Testis (tissue), 2 donors: ENCODE measurements around the gene GLCCI1.

ENCODE experiments used
- POLR2A ChIP-seq: fragments of 450-650 bp; IDR thresholded peaks from one replicate; pipeline ENCODE4 v1.6.1; 2017; ENCODE audit warnings: antibody characterized with exemption, mild to moderate bottlenecking, moderate library complexity
- TF ChIP-seq, protein P1 (sequence below), 3 experiments: fragments of 450-650 bp in 2 of 3; fragments of 200-600 bp in 1 of 3; sonication (generic) in 1 of 3; IDR thresholded peaks; one replicate each; pipeline ENCODE4 v1.5.1; 2016 to 2019; ENCODE audit warnings: antibody characterized with exemption in 3 of 3, mild to moderate bottlenecking in 2 of 3, moderate library complexity in 1 of 3

DNA sequence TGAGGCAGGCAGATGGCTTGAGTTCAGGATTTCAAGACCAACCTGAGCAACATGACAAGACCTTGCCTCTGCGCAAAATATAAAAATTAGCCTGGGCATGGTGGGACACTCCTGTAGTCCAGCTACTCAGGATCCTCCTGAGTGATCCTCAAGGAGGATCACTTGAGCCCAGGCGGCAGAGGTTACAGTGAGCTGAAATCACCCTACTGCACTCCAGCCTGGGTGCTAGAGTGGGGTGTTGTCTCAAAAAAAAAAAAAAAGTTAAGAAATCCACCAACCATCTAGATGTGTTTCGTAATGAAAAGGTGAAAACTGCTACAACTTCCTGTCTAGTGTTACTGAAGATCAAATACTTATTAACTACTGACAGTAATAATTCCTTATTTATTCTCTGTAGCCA, 8.1 kb downstream of the GLCCI1 start:
- TF ChIP-seq, protein P1, sequence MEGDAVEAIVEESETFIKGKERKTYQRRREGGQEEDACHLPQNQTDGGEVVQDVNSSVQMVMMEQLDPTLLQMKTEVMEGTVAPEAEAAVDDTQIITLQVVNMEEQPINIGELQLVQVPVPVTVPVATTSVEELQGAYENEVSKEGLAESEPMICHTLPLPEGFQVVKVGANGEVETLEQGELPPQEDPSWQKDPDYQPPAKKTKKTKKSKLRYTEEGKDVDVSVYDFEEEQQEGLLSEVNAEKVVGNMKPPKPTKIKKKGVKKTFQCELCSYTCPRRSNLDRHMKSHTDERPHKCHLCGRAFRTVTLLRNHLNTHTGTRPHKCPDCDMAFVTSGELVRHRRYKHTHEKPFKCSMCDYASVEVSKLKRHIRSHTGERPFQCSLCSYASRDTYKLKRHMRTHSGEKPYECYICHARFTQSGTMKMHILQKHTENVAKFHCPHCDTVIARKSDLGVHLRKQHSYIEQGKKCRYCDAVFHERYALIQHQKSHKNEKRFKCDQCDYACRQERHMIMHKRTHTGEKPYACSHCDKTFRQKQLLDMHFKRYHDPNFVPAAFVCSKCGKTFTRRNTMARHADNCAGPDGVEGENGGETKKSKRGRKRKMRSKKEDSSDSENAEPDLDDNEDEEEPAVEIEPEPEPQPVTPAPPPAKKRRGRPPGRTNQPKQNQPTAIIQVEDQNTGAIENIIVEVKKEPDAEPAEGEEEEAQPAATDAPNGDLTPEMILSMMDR (IDR thresholded peaks at IDR 0.05) = no peak
- no peak for TF ChIP-seq POLR2A
